ENCODE data around the gene NBDY.

NBDY gene

GRCh38 chrX:56817179-56817578 is 88.1 kb downstream of the NBDY start:
- TF ChIP-seq, protein P1, sequence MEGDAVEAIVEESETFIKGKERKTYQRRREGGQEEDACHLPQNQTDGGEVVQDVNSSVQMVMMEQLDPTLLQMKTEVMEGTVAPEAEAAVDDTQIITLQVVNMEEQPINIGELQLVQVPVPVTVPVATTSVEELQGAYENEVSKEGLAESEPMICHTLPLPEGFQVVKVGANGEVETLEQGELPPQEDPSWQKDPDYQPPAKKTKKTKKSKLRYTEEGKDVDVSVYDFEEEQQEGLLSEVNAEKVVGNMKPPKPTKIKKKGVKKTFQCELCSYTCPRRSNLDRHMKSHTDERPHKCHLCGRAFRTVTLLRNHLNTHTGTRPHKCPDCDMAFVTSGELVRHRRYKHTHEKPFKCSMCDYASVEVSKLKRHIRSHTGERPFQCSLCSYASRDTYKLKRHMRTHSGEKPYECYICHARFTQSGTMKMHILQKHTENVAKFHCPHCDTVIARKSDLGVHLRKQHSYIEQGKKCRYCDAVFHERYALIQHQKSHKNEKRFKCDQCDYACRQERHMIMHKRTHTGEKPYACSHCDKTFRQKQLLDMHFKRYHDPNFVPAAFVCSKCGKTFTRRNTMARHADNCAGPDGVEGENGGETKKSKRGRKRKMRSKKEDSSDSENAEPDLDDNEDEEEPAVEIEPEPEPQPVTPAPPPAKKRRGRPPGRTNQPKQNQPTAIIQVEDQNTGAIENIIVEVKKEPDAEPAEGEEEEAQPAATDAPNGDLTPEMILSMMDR (IDR thresholded peaks at IDR 0.05; ENCODE audit: borderline replicate concordance, control extremely low read depth, extremely low read depth, insufficient read depth, missing control alignments) = no peak
- no peak for DNase-seq (ENCODE audit: low spot score)
- in situ Hi-C loops (cut with MboI; ENCODE audit: low sequenced_read_pairs, unreplicated experiment) = no loop called here

- in situ Hi-C loops (cut with MboI; ENCODE audit: low sequenced_read_pairs, unreplicated experiment) = loop anchor here (25.0 kb wide), 1 partner anchor 136 kb away; no protein-coding TSS in a partner anchor
Measured at GRCh38 chrX:56826020-56826419, 97.0 kb downstream of the NBDY start.

DNA sequence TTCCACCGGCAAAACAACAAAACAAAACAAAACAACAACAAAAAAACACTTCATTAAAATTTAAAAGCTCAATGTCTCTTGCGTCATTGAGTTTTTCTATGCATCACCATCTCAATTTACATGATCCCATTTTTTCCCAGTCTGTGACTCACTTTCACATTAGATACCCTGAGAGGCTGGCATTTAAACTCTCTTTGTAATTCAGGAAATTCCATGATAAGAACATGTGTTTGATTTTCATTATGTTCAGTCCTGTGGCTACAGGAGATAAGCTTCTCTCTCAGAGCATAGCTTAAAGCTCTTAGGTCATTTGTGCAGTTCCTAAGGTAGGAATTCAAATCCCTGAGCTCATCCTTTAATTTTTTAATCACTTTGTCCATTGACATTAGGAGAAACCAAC is 104.6 kb downstream of the NBDY start:
- TF ChIP-seq, protein P1 (IDR thresholded peaks at IDR 0.05; ENCODE audit: borderline replicate concordance, control extremely low read depth, extremely low read depth, insufficient read depth, missing control alignments) = no peak
- in situ Hi-C loops (cut with MboI; ENCODE audit: low sequenced_read_pairs, unreplicated experiment) = loop anchor here (25.0 kb wide), 1 partner anchor 129 kb away; no protein-coding TSS in a partner anchor
- DNase-seq (ENCODE audit: low spot score) = no peak

More at GRCh38 chrX:56826020-56826419, 97.0 kb downstream of the NBDY start:
- DNase-seq (ENCODE audit: low spot score) = no peak
- TF ChIP-seq, protein P1 (IDR thresholded peaks at IDR 0.05; ENCODE audit: borderline replicate concordance, control extremely low read depth, extremely low read depth, insufficient read depth, missing control alignments) = no peak

DNA sequence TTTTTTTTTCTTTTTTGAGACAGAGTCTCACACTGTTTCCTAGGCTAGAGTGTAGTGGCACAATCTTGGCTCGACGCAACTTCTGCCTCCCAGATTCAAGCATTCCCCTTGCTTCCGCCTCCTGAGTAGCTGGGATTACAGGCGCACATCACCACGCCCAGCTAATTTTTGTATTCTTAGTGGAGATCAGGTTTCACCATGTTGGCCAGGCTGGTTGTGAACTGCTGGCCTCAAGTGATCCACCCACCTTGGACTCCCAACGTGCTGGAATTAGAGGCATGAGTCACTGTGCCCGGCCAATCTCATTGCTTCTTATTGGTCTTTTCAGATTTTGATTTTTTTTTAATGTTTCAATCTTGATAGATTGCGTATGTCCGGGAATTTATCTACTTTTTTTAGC is 124.4 kb downstream of the NBDY start:
- TF ChIP-seq, protein P1 (IDR thresholded peaks at IDR 0.05; ENCODE audit: borderline replicate concordance, control extremely low read depth, extremely low read depth, insufficient read depth, missing control alignments) = no peak
- in situ Hi-C loops (cut with MboI; ENCODE audit: low sequenced_read_pairs, unreplicated experiment) = no loop called here
- no peak for DNase-seq (ENCODE audit: low spot score)

DNA sequence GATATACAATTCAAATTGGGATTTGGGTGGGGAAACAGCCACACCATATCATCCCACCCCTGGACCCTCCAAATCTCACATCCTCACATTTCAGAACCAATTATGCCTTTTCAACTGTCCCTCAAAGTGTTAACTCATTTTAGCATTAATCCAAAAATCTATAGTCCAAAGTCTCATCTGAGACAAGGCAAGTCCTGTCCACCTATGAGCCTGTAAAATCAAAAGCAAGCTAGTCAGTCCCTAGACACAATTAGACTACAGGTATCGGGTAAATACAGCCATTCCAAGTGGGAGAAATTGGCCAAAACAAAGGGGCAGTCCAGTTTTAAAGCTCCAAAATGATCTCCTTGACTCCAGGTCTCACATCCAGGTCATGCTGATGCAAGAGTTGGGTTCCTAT is 128.0 kb downstream of the NBDY start:
- in situ Hi-C loops (cut with MboI; ENCODE audit: low sequenced_read_pairs, unreplicated experiment) = no loop called here
- TF ChIP-seq, protein P1 (IDR thresholded peaks at IDR 0.05; ENCODE audit: borderline replicate concordance, control extremely low read depth, extremely low read depth, insufficient read depth, missing control alignments) = no peak
- DNase-seq (ENCODE audit: low spot score) = no peak

DNA sequence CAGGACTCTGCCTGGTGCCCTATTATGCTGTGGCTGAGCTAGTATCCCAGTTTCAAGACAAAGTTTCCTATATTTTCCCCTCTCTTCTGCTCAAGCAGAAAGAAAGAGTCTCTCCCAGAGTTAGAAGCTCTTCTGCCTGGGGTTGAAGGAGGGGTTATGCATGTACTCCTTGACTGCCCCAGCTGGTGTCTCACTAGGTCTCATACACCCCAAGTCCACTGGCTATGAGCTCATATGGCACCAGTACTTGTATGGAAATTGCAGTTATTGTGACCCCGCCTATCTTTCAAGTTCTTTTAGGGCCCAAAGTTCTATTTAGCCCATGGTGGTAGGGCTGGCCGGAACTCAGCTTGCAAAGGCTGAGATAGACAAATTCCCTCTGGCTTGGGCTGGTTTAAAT is 131.8 kb downstream of the NBDY start:
- in situ Hi-C loops (cut with MboI; ENCODE audit: low sequenced_read_pairs, unreplicated experiment) = no loop called here
- DNase-seq (ENCODE audit: low spot score) = no peak
- TF ChIP-seq, protein P1 (IDR thresholded peaks at IDR 0.05; ENCODE audit: borderline replicate concordance, control extremely low read depth, extremely low read depth, insufficient read depth, missing control alignments) = no peak
